ENCODE data around the gene HOXA4. TPM values are rescaled to one million over a fixed set of nuclear protein-coding genes. Genes with fewer than 3 reads are reported as not detected.

Gene HOXA4
- polyA plus RNA-seq, 6 donors from 2014 or later: not detected

DNA sequence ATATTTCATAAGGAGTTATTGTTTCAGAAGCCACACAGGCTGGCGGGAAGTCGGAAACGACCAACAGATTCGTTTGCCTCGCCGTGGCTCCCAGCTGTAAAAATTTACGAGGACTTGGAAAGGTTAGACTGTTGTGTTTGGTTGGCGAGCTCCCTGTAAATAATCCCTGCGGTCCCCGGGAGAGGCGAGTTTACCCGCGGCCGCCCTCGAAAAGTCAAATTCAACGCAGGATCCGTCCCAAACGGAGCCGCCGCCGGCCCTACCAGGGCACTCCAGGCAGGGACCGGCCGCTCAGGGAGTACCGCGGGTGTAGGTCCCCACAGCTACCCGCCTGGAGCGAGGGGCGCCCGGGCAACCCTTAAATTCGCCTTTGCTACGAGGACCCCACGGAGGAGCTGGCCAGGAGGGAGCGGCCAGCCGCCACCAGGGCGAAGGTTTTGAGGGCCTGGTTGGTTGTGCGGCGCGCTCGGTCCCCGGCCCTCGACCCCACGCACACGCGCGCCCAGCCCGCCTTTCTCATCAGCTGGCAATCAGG is 35.5 kb upstream of the HOXA4 start:
- ATAC-seq (ENCODE audit: low read depth in 2 of 2) (no peak), DNase-seq (no peak)
- H3K9me3 Mint-ChIP-seq: peaks cover 0 to 28% (median 5%) of the 10 kb centered on the region in 7 donors
- H3K36me3 Mint-ChIP-seq: peaks cover 4 to 14% of the 10 kb centered on the region in 2 donors
- H3K4me1 Mint-ChIP-seq: peaks cover 17 to 21% (median 20%) of the 10 kb centered on the region in 3 donors
- peaks cover 30 to 74% (median 50%) of the 10 kb centered on the region in 3 donors for H3K27me3 Mint-ChIP-seq
- H3K27ac Mint-ChIP-seq: peak overlapping the region in 4 of 6 donors; percentile 86 to 97 (median 88)
- H3K4me3 Mint-ChIP-seq: peak overlapping the region in 6 of 8 donors; percentile 42 to 66 (median 48)

DNA sequence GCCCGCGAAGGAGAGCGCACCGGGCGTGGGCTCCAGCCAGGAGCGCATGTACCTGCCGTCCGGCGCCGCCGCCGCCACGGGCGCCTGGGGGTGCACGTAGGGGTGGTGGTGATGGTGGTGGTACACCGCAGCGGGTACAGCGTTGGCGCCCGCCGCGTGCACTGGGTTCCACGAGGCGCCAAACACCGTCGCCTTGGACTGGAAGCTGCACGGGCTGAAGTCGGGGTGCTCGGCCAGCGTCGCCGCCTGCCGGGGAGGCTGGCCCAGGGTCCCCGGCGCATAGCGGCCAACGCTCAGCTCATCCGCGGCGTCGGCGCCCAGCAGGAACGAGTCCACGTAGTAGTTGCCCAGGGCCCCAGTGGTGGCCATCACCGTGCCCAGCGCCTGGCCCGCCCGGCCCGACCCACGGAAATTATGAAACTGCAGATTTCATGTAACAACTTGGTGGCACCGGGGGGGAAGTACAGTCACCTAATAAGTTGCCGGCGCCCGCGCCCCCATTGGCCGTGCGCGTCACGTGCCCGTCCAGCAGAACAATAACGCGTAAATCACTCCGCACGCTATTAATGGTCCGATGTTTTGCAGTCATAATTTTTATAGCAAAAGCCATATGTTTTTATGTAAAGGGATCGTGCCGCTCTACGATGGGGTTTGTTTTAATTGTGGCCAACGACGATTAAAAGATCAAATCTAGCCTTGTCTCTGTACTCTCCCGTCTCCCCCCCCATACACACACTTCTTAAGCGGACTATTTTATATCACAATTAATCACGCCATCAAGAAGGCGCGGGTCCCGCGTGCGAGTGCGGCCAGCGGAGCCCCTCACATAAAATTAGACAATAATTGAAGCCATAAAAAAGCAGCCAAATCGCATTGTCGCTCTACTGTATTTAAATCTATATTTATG is 34.8 kb upstream of the HOXA4 start, which contains the start of gene HOXA9:
TSS of gene HOXA9 (minus strand) at position 449 of the 907 bp plus-strand sequence. CDS start at position 369, 80 bp downstream.
- ATAC-seq (ENCODE audit: low read depth in 2 of 2): no peak
- H3K4me3 Mint-ChIP-seq: peak within 1 kb of the TSS in 7 of 8 donors; percentile 15 to 80 (median 64)
- H3K27me3 Mint-ChIP-seq: peaks cover 27 to 72% (median 46%) of the 10 kb centered on the region in 3 donors
- peaks cover 4 to 14% of the 10 kb centered on the region in 2 donors for H3K36me3 Mint-ChIP-seq
- H3K9me3 Mint-ChIP-seq: peaks cover 0 to 27% (median 5%) of the 10 kb centered on the region in 7 donors
- peak within 1 kb of the TSS in 4 of 6 donors; percentile 89 to 97 (median 94) for H3K27ac Mint-ChIP-seq
- DNase-seq: no peak
- H3K4me1 Mint-ChIP-seq: peaks cover 16 to 24% (median 22%) of the 10 kb centered on the region in 3 donors

- ATAC-seq (ENCODE audit: low read depth in 2 of 2): no peak
- Mint-ChIP-seq H3K9me3 (peaks cover 0 to 26% (median 5%) of the 10 kb centered on the region in 7 donors), H3K27ac (peak overlapping the region in 4 of 6 donors; percentile 79 to 96 (median 93)), H3K4me1 (peaks cover 19 to 30% (median 28%) of the 10 kb centered on the region in 3 donors), H3K4me3 (peak overlapping the region in 5 of 8 donors; percentile 29 to 80 (median 69)), H3K36me3 (peaks cover 4 to 14% of the 10 kb centered on the region in 2 donors), H3K27me3 (peaks cover 29 to 76% (median 49%) of the 10 kb centered on the region in 3 donors)
- DNase-seq: no peak
These were observed 34.0 kb upstream of the HOXA4 start for GRCh38 chr7:27164367-27165088.

DNA sequence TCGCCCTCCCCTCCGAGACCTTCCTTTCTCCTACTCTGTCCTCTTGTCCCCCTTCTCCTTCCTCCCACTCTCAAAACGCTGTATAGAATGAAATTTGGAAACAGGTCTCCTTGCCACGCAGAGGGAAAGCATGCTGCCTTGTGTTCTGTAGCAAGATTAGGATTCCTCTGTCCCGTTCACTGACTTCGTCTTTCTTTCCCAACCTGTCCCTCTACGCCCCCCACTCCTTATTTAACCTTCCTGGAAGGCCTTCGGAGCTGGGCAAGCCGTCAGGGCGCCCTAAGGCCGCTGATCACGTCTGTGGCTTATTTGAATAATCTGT is 33.4 kb upstream of the HOXA4 start:
- peaks cover 4 to 13% of the 10 kb centered on the region in 2 donors for H3K36me3 Mint-ChIP-seq
- DNase-seq (no peak), ATAC-seq (ENCODE audit: low read depth in 2 of 2) (no peak)
- peaks cover 0 to 26% (median 5%) of the 10 kb centered on the region in 7 donors for H3K9me3 Mint-ChIP-seq
- H3K4me3 Mint-ChIP-seq: peak overlapping the region in 4 of 8 donors; percentile 26 to 80 (median 72)
- H3K4me1 Mint-ChIP-seq: peaks cover 19 to 32% (median 30%) of the 10 kb centered on the region in 3 donors
- peaks cover 31 to 76% (median 51%) of the 10 kb centered on the region in 3 donors for H3K27me3 Mint-ChIP-seq
- H3K27ac Mint-ChIP-seq: peak overlapping the region in 4 of 6 donors; percentile 79 to 93 (median 92)

GRCh38 chr7:27163288-27164044 is 32.9 kb upstream of the HOXA4 start:
- Mint-ChIP-seq H3K9me3 (peaks cover 0 to 25% (median 2%) of the 10 kb centered on the region in 7 donors), H3K36me3 (peaks cover 4 to 7% of the 10 kb centered on the region in 2 donors), H3K27ac (peak overlapping the region in 4 of 6 donors; percentile 79 to 93 (median 92)), H3K4me3 (peak overlapping the region in 4 of 8 donors; percentile 23 to 80 (median 72)), H3K4me1 (peaks cover 13 to 32% (median 29%) of the 10 kb centered on the region in 3 donors), H3K27me3 (peaks cover 31 to 76% (median 51%) of the 10 kb centered on the region in 3 donors)
- DNase-seq (no peak), ATAC-seq (ENCODE audit: low read depth in 2 of 2) (no peak)

- H3K36me3 Mint-ChIP-seq: peaks cover 4 to 11% of the 10 kb centered on the region in 2 donors
- H3K4me1 Mint-ChIP-seq: peaks cover 20 to 38% (median 32%) of the 10 kb centered on the region in 3 donors
- DNase-seq (no peak), ATAC-seq (ENCODE audit: low read depth in 2 of 2) (no peak)
- peaks cover 0 to 27% (median 5%) of the 10 kb centered on the region in 7 donors for H3K9me3 Mint-ChIP-seq
- H3K4me3 Mint-ChIP-seq: peak overlapping the region in 2 of 8 donors; percentile 64 to 80
- H3K27ac Mint-ChIP-seq: peak overlapping the region in 2 of 6 donors; percentile 83 to 93
- peaks cover 37 to 76% (median 56%) of the 10 kb centered on the region in 3 donors for H3K27me3 Mint-ChIP-seq
These were observed 32.2 kb upstream of the HOXA4 start for GRCh38 chr7:27162561-27163287.

DNA sequence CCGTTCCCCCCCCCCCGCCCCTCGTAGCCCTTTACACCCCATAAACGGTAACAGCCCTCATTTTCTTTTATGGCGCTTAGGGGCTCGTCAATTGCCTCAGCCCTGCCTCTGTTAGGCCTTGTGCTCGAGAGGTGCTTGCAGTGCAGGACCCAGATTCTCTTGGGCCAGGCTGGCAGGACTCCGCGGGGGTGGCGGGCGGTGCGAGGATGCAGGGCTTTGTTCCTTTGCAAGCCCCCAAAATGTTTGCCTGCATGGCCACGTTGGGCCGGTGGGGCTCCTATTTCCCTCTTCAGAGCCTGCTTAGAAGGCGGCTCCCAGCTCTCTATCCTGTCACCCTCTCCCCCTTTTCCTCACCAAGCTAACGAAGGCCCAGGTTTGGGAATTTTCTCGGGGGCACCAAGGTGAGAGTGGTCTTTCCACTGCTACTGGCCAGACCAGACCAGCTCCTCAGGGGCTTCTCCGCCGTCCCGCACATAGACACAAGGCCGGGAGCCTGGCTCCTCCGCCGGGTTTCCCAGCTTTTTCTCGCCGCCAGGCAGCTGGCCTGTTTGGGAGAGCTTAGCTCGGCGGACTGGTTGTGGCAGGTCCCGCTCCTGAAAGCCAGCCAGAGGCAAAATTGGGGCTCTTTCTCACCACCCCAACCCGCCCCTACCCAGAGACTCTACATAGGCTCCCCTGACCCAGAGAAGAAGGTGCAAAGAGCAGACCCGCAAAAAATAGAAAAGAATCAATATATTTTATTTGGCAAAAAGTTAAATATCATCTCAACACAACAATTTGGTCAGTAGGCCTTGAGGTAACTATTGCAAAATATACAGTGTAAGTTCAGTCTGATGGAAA is 31.4 kb upstream of the HOXA4 start:
- H3K9me3 Mint-ChIP-seq: peaks cover 0 to 24% (median 5%) of the 10 kb centered on the region in 7 donors
- peaks cover 40 to 76% (median 53%) of the 10 kb centered on the region in 3 donors for H3K27me3 Mint-ChIP-seq
- H3K36me3 Mint-ChIP-seq: peaks cover 4 to 8% of the 10 kb centered on the region in 2 donors
- H3K27ac Mint-ChIP-seq: peak overlapping the region in 1 of 6 donors; percentile 89
- ATAC-seq (ENCODE audit: low read depth in 2 of 2): no peak
- H3K4me1 Mint-ChIP-seq: peaks cover 21 to 35% (median 33%) of the 10 kb centered on the region in 3 donors
- DNase-seq: no peak
- peak overlapping the region in 5 of 8 donors; percentile 39 to 80 (median 45) for H3K4me3 Mint-ChIP-seq

GRCh38 chr7:27161214-27161720 is 30.7 kb upstream of the HOXA4 start:
- peak overlapping the region; percentile 74 to 89 (median 81) for H3K4me3 Mint-ChIP-seq
- H3K9me3 Mint-ChIP-seq: peaks cover 0 to 27% (median 5%) of the 10 kb centered on the region in 7 donors
- H3K4me1 Mint-ChIP-seq: peaks cover 21 to 35% (median 35%) of the 10 kb centered on the region in 3 donors
- no peak for DNase-seq
- peak overlapping the region in 4 of 6 donors; percentile 64 to 93 (median 75) for H3K27ac Mint-ChIP-seq
- H3K36me3 Mint-ChIP-seq: peaks cover 4 to 8% of the 10 kb centered on the region in 2 donors
- H3K27me3 Mint-ChIP-seq: peaks cover 40 to 76% (median 51%) of the 10 kb centered on the region in 3 donors
- ATAC-seq (ENCODE audit: low read depth in 2 of 2): peak; percentile 56 to 57

GRCh38 chr7:27160546-27161213 is 30.1 kb upstream of the HOXA4 start:
- ATAC-seq (ENCODE audit: low read depth in 2 of 2) (peak; percentile 72 to 79), DNase-seq (peak; percentile 81)
- Mint-ChIP-seq H3K9me3 (peaks cover 0 to 26% (median 5%) of the 10 kb centered on the region in 7 donors), H3K4me1 (peaks cover 22 to 35% (median 35%) of the 10 kb centered on the region in 3 donors), H3K4me3 (peak overlapping the region; percentile 74 to 89 (median 82)), H3K36me3 (peaks cover 2 to 8% of the 10 kb centered on the region in 2 donors), H3K27me3 (peaks cover 40 to 74% (median 53%) of the 10 kb centered on the region in 3 donors), H3K27ac (peak overlapping the region in 4 of 6 donors; percentile 83 to 98 (median 86))

- Mint-ChIP-seq H3K27me3 (peaks cover 44 to 77% (median 59%) of the 10 kb centered on the region in 3 donors), H3K36me3 (peaks cover 0 to 8% of the 10 kb centered on the region in 2 donors), H3K9me3 (peaks cover 0 to 27% (median 5%) of the 10 kb centered on the region in 7 donors), H3K27ac (peak overlapping the region in 4 of 6 donors; percentile 78 to 98 (median 86)), H3K4me1 (peaks cover 25 to 39% (median 39%) of the 10 kb centered on the region in 3 donors), H3K4me3 (peak overlapping the region; percentile 71 to 88 (median 80))
- no peak for DNase-seq
- ATAC-seq (ENCODE audit: low read depth in 2 of 2): peak; percentile 23 to 30
These were observed 29.6 kb upstream of the HOXA4 start for GRCh38 chr7:27160145-27160545.

Measured in naive B cell (primary cell).